Mucosa of descending colon (tissue), 3 donors: ENCODE results near the gene P3R3URF. TPM values are rescaled to one million over a fixed set of nuclear protein-coding genes. Genes with fewer than 3 reads are reported as not detected.

Experiments used
- ATAC-seq: fragments of 200-7000 bp; cut with Tn5 transposase; one replicate; pipeline ENCODE4 v1.9.1; 2020; ENCODE audit warnings: mild to moderate bottlenecking, moderate library complexity
- DNase-seq, 3 donors: peaks; one replicate each; pipeline ENCODE4 v3.0.0-alpha.2; 2020
- H3K36me3 ChIP-seq: fragments of 200-600 bp; one replicate; pipeline ENCODE4 v1.8.0; 2021; ENCODE audit warnings: low read depth, mild to moderate bottlenecking
- H3K4me1 ChIP-seq: fragments of 200-600 bp; one replicate; pipeline ENCODE4 v1.8.0; 2021; ENCODE audit warnings: low read depth, mild to moderate bottlenecking
- H3K4me3 ChIP-seq: fragments of 200-600 bp; one replicate; pipeline ENCODE4 v1.8.0; 2021; ENCODE audit warnings: mild to moderate bottlenecking
- H3K9me3 ChIP-seq: fragments of 200-600 bp; one replicate; pipeline ENCODE4 v1.8.0; 2021; ENCODE audit warnings: mild to moderate bottlenecking
- intact Hi-C, 2 donors: fragments of 100-400 bp; cut with DNase I in 1 of 2; cut with micrococcal nuclease in 1 of 2; formaldehyde crosslinking; loops; one replicate each; pipeline versions ENCODE4 v1.11.0 to v1.11.1; 2022; cut with DNase I, micrococcal nuclease
- total RNA-seq, 3 donors: library from RNA; stranded (reverse); fragmentation: NEBNext Ultra II Directional in 2 of 3; extraction: Animal tissue kit (Norgen Biotek cat#: 25700) in 2 of 3; gene quantifications; one replicate each; pipeline versions ENCODE4 v1.2.1 to v1.2.4, GENCODE V29; 2021 to 2023
- TF ChIP-seq, protein P1 (sequence below): fragments of 200-600 bp; IDR thresholded peaks from one replicate; pipeline ENCODE4 v1.8.0; 2022; ENCODE audit warnings: antibody characterized with exemption, mild to moderate bottlenecking
- donor health status: DM: no; HTN: no; CAD: no; lungs with moderate emphysema.
- donor health status: DM: no; HTN: no; CAD: no.
- donor health status: DM: no; HTN: yes; CAD: no.

The P3R3URF gene
- total RNA-seq, 3 donors from 2014 or later: not detected

DNA sequence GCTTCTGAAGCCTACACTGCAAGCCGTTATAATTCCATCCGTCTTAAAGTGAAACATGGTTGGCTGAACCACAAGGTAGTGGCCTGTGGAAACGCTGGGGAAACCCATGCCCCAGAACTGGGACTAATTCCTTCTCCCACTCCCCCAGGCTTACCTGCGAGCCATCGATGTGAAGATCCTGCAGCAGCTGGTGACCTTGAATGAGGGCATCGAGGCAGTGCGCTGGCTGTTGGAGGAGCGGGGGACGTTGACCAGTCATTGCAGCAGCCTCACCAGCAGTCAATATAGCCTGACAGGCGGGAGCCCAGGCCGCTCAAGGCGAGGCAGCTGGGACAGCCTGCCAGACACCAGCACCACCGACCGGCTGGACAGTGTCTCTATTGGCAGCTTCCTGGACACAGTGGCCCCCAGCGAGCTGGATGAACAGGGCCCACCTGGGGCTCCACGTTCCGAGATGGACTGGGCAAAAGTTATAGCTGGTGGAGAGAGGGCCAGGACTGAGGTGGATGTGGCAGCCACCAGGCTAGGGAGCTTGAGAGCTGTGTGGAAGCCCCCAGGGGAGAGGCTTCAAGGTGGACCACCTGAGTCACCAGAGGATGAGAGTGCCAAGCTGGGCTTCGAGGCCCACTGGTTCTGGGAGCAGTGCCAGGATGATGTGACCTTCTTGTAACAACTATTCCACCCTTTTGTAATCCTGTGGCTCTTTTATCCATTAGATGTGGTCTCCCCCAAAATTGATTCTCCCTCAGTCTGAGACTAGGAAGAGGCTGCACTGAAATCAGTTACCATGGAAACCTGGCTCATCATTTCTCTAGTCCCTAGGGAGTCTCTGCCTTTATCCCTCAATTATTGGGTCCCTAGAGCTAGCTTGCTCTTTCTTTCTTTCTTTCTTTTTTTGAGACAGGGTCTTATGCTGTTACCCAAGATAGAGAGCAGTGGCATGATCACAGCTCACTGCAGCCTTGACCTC is 43.5 kb upstream of the P3R3URF start:
- ATAC-seq (no peak), DNase-seq (no peak)
- H3K4me1 ChIP-seq: no peaks in the 10 kb centered on the region
- no peaks in the 10 kb centered on the region for H3K36me3 ChIP-seq
- intact Hi-C loops: no loop called here
- H3K9me3 ChIP-seq: no peaks in the 10 kb centered on the region
- no peak overlapping the region for H3K4me3 ChIP-seq
- TF ChIP-seq, protein P1, sequence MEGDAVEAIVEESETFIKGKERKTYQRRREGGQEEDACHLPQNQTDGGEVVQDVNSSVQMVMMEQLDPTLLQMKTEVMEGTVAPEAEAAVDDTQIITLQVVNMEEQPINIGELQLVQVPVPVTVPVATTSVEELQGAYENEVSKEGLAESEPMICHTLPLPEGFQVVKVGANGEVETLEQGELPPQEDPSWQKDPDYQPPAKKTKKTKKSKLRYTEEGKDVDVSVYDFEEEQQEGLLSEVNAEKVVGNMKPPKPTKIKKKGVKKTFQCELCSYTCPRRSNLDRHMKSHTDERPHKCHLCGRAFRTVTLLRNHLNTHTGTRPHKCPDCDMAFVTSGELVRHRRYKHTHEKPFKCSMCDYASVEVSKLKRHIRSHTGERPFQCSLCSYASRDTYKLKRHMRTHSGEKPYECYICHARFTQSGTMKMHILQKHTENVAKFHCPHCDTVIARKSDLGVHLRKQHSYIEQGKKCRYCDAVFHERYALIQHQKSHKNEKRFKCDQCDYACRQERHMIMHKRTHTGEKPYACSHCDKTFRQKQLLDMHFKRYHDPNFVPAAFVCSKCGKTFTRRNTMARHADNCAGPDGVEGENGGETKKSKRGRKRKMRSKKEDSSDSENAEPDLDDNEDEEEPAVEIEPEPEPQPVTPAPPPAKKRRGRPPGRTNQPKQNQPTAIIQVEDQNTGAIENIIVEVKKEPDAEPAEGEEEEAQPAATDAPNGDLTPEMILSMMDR: no peak

DNA sequence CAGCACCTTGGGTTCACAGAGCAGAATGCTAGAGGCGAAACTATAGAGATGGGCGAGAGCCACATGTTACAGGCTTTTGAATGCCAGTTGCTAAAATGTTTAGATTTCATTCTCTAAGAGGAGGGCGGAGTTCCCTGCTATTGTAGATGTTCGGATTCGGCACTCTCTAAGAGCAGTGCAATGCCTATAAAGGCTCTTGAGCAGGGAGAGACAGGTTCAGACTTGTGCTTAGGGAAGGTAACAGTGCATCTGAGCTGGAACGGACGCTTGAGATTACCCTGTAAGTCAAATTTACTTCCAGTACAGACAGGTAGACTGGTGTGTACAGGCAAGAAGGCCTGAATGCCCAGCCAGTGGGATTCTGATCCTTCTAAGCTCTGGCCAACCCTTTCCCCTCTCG is 42.2 kb upstream of the P3R3URF start:
- Histone ChIP-seq H3K9me3 (no peaks in the 10 kb centered on the region), H3K36me3 (no peaks in the 10 kb centered on the region), H3K4me3 (no peak overlapping the region), H3K4me1 (no peaks in the 10 kb centered on the region)
- intact Hi-C loops: no loop called here
- ATAC-seq (no peak), DNase-seq (no peak)
- TF ChIP-seq, protein P1: no peak

DNA sequence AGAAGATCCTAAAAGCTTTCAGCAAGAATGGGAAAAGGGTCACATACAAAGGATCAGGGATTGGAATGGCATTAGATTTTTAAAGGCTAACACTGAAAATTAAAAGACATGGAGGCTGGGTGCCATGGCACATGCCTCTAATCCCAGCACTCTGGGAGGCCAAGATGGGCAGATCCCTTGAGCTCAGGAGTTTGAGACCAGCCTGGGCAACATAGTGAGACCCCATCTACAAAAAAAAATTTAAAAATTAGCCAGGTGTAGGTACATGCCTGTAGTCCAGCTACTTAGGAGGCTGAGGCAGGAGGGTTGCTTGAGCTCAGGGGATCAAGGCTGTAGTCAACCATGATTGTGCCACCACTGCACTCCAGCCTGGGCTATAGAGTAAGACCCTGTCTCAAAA is 39.2 kb upstream of the P3R3URF start:
- H3K4me1 ChIP-seq: no peaks in the 10 kb centered on the region
- TF ChIP-seq, protein P1: no peak
- no peaks in the 10 kb centered on the region for H3K36me3 ChIP-seq
- no peak overlapping the region for H3K4me3 ChIP-seq
- ATAC-seq: no peak
- H3K9me3 ChIP-seq: no peaks in the 10 kb centered on the region
- intact Hi-C loops: no loop called here
- DNase-seq: no peak

DNA sequence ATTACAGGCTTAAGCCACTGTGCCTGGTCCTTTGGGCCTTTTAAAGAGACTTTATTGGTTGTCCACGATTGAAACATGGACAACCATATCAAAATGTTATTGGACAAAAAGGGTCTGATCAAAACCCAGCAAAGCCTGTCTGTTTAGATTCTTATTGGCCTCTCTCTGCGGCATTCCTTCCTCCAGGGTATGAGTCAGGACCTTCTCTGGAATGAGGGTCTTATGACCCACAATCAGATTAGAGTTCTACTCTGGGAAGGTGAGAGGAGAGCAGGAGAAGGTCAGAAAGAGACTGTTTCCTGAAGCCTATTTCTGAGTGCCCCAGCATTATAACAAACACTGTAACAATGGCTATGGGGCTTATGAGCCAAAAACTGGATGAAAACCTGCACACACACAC is 34.8 kb upstream of the P3R3URF start:
- intact Hi-C loops: no loop called here
- no peak for DNase-seq
- Histone ChIP-seq H3K4me1 (no peaks in the 10 kb centered on the region), H3K9me3 (no peaks in the 10 kb centered on the region), H3K4me3 (no peak overlapping the region), H3K36me3 (no peaks in the 10 kb centered on the region)
- no peak for ATAC-seq
- TF ChIP-seq, protein P1: no peak

DNA sequence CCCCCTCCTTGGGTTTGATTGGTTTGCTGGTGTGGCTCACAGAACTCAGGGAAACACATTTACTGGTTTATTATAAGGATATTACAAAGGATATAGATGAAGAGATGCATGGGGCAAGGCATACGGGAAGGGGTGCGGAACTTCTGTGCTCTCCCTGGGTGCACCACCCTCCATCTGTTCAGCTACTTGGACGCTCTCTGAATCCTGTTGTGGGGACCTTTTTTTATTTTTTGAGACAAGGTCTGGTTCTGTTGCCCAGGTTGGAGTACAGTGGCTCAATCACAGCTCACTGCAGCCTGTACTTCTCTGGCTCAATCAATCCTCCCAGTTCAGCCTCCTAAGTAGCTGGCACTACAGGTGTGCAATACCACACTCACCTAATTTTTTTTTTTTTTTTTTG is 34.3 kb upstream of the P3R3URF start:
- TF ChIP-seq, protein P1: no peak
- intact Hi-C loops: no loop called here
- Histone ChIP-seq H3K9me3 (no peaks in the 10 kb centered on the region), H3K36me3 (no peaks in the 10 kb centered on the region), H3K4me3 (no peak overlapping the region), H3K4me1 (no peaks in the 10 kb centered on the region)
- no peak for DNase-seq
- ATAC-seq: no peak
